HG02981 (cell line): ENCODE measurements around the gene PEX11A.

Experiments
- ATAC-seq: cut with Tn5 transposase; IDR thresholded peaks from one replicate; pipeline ENCODE4 v1.9.1; 2021; ENCODE audit warnings: mild to moderate bottlenecking, moderate library complexity; ENCODE audit not compliant: unreplicated experiment

The PEX11A gene

DNA sequence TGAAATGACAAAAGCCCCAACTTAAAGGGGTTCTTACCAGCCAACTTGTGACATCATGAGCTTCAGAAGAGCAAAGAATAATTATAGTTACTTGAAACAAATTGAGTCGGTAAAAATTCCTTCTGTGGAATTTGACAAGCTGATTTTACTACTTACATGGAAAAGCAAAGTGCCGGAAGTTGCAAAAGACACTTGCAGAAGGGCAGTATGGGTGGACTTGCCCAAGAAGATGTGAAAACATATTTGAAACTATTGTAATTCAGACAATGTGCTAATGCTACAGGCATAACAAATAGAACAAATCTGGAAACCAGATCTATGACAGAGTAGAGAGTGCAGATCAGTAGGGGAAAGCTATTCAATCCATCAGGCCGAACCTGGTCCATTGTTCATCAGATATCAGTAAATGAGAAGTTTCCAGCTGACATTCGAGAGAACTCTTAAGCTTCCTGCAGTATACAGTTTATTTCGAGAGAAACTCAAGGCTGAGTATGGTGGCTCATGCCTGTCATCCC, 32.8 kb downstream of the PEX11A start:
- no peak for ATAC-seq

DNA sequence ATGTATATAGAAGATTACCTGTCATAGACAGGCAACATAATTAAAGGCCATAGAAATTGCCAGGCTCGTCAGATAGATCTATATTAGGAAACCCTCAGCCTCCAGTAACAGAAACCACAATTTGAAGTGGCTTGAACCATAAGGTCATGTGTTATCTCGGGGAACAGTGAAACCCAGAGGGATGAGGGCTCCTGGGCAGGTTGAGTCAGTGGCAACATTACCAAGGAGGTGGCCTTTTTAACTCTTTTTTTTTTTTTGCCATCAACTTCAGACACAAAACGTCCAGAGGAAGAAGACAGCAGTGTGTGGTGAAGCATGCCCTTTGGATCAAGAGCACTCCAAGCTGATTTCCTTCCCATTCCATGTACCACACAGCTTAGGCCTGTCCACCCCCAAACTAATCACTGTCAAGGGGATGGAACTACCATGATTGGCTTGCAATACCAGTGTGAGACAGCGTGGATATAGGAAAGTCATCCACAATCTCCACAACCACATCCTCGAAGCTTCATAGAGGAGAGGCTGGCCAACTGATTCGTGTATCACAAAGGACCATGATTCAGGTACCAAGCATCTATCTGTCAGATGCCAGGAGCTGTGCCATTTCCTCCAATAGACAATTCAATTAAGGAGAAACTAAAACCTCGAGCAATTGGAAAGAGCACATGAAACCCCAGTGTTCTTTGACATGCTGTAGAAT, 34.3 kb downstream of the PEX11A start:
- ATAC-seq: no peak

DNA sequence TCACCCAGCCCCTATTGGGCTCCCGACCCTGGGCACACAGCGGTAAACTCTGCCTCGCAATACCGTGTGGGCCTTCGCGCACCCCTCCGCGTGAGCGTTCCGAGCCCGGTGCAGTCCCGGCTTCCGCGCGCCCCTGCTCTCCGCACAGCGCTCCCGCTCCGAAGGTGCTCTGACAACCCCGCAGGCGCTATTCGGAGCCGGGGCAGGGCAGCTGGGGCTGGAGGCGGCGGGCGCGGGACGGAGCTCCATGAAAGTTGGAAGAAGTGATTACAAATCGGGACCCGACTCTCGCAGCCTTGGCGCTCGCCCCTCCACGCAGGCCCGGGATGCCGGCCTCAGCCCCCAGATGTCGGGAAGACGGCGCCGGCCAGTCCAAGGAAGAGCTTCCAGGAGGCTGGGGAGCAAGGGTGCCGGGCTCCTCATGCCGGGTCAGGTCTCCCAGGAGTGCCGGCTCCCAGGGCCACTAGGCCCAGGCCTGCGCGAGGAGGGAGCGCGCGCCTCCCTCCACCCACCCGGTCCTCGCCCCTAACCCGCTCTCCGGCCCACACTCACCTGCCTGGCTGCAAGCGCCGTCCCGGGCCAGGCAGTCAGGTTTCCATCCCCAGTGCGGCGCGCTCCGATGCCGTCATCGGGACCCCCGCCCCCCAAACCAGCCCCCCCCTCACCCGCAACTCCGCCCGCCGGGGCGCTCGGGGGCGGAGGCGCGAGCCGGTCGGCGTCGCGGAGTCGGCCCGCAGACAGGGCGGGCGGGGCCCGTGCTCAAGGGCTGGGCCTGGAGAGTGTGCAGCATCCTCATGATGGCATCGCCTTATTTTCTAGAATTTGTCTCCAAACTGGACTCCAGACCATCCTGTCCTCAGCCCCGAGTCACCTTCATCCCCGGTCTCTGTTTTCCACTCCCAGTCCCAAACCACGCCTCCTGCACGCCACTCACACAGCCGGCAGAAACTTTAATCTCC, 35.4 kb downstream of the PEX11A start, which contains the start of gene KIF7:
TSS of gene KIF7 (minus strand) at position 621 of the 959 bp plus-strand sequence. CDS start 2,537 bp downstream, outside the sequence.
- no peak for ATAC-seq

DNA sequence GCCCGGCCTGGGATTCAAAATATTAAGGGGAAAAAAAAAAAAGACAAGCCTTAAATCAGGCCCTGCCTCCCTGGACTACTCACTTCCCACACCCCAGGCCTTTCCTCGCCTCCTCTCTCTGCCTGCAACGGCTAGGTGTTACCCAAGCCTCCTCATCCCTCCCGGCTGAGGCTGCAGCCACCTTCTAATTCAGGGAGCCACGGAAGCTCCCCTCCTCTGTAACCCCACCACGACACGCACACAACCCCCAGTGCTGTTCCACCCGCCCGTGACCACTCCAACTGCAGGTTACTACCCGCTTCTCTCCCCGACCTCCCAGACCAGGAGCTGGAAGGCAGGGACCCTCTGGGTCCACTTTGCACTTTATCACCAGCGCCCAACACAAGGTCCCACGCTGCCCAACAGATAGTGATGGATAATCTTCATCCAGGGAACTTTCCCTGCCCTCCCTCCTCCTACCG, 36.2 kb downstream of the PEX11A start:
- ATAC-seq: no peak

DNA sequence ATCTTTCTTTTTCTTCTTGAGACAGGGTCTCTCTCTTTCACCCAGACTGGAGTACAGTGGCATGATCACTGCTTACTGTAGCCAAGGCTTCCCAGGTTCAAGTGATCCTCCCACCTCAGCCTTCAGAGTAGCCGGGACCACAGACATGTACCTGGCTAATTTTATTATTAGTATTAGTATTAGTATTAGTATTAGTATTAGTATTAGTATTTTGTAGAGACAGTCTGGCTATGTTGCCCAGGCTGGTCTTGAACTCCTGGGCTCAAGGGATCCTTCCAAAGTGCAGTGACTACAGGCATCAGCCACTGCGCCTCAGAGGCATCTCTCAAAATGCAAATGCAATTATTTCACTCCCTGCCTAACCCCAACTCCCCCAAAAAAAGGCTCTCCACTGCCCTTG, 37.0 kb downstream of the PEX11A start:
- ATAC-seq: no peak

DNA sequence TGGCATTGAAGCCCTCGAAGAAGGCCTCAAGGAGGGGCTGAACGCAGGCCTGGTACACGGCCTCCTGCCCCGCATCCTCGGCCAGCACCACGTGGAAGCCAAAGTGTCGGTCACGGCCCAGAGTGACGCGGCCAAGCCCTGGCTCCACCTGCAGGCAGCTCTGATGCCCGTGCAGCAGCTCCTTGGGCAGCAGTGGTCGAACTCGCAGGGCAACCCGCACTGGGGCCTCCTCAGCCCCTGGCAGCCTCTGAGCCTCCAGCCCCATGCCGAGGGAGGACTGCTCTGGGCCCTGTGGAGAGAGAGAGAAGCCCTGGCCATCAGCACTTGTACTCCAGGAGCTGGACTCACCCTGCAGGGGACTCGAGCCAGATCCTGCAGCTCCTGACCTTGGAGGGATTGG, 37.9 kb downstream of the PEX11A start:
- no peak for ATAC-seq

DNA sequence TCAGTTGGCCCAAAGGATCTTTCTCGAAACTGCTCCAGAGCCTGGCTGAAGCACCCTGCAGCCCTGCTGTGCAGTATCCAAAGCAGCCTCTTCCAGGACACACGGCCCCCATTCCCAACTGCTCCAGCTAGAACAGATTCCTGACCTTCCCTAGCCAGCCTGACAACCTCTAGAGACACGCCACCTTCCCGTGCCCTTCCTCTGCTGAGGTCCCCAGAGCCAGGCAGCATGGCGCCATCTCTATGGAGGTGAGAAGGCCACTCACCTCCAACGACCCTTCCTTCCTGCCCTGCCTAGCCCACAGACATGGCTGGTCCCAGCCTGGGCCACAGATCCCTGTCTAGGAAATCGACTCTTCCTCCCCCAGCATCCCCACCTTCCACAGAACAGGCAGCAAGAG, 38.4 kb downstream of the PEX11A start:
- no peak for ATAC-seq

DNA sequence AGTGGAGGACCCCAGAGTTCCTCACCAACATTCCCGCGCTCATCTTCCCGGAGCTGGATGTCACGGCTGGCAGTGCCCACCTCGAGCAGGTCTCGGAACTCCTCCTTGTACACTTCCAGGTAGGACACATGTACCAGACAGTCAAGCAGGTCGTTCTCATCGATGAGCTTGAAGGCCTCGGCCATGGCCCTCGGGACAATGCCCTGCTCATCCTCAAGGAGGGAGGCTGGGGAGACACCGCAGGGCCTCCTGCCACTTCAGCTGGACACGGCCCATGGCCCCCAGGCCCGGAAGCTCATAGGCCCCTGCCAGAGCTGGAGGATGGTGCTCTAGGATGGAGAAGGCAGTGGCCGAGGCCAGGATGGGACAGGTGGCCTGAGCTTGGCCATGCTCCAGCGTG, 40.8 kb downstream of the PEX11A start:
- ATAC-seq: no peak

DNA sequence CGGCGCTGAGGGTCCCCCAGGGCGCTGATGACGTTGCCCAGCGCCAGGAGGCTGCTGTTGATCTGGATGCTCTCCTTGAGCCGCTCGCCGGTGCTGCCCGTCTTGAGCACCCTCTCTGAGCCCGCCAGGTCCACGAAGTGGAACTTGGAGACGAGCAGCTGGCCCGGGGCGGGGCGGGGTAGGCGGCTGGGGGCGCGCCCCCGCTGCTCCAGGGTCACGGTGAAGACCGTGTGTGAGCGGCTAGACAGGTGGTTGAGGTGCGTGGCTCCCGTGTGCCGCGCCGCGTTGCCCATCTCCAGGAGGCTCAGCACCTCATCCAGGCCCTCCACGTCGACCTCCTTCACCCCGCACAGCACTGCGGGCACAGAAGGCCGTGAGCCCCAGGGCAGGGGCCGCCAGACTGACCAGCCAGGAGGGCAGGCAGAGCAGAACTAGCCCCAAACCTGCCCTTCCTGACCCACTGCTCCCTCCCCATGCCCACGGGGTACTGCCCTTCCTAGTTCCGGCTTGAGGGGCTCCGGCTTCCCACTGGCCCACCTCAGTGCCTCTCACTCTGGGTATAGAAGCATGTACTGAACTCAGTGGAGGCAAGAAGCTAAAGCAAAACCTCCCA, 41.4 kb downstream of the PEX11A start:
- ATAC-seq: no peak

DNA sequence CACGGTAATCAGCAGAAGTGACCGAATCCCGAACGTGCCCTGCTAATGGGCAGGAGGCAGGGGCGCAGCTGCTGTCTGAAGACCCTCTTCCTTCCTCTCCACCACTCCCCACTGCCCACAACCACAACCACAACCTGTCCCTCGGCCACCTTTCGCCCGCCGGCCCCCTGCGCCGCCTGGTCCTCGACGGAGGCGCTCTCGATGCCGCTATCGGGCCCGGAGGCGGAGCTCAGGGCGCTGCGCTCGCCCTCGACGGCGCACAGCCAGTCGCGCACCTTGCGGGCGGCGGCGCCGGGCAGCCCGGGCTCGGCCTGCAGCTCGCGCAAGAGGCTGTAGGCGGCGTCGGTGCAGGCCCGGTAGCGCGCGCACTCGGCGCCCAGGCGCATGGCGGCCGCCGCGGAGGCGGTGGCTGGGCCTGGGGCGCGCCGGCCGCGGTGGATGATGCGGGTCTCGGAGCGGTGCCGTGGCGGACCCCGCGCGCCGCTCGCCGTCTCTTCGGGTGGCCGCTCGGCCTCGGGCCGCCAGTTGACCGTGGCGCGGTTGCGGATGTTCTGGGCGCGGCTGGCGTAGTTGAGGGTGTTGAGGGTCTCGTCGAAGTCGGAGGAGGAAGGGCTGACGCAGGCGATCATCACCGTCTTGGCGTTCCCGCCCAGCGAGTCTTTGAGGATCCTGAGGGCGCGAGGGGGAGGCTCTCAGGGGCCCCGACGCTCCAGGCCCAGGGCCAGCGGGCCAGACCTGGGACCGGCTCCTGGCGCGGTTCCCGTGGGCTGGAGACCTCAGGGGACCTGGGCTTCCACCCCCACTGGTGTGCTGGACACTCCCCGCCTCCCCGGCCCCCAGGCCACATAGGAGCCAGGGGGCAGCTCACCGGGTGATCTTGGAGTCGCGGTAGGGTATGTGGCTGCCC, 42.2 kb downstream of the PEX11A start:
- no peak for ATAC-seq

DNA sequence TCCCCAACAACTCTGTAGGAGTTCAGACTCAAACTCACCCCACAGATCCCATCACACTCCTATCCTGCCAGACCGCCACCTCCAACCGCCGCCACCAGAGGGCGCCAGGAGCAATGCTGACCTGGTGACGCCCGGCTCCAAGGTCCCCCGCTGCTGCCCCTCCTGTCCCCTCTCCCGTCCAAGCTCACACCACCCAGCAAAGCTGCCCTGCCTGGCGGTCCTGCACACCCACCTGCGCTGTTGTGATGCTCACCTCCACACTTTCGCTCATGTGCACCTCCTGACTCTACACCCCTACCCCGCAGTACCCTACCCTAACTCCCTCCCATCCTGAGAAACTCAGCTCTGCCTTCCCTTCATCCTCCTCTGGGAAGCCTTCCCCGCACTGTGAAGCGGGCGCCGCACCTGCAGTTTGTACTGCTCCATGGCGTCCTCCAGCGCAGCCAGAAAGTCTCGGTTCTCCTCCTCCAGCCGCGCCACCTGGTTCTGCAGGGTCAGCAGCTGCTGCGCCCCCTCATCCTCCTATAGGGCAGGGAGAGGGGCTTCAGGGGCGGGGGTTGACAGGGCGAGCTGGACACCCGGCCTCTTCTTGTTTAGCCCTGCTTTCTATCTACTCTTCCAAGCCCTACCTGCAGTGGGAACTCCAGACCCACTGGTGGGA, 43.2 kb downstream of the PEX11A start:
- ATAC-seq: peak; percentile 64

DNA sequence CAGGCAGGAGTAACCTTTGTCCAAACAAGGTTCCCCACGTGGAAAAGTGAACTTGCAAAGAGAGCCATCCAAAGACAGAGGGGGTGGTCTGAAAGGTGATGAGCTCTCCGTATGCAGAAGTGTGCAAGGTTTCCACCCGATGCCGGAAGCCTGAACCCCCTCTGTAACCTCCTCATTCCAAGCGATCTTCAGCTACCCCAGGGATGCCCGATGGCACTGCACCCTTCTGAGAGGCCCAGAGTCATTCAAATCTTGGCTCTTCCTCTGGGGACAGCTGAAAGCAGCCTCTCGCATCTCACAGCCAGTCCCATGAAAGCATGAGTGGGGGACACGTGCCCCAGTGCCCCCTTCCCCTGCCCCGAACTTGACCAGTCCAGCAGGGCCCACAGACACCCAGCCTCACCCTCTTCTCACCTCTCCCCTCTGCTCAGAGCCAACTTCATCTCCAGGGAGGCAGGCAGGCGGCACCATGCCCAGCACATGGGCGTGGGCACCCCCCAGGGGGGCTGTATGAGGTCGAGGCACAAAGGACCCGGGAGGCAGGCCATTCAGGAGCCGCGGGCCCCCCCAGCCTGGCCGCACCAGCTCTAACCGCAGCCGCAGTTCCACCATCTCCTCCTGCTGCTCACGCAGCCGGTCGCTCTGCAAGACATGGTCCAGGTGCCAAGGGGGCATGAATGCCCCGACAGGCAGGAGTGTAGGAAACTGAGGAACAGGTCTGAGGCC, 44.0 kb downstream of the PEX11A start:
- ATAC-seq: no peak

DNA sequence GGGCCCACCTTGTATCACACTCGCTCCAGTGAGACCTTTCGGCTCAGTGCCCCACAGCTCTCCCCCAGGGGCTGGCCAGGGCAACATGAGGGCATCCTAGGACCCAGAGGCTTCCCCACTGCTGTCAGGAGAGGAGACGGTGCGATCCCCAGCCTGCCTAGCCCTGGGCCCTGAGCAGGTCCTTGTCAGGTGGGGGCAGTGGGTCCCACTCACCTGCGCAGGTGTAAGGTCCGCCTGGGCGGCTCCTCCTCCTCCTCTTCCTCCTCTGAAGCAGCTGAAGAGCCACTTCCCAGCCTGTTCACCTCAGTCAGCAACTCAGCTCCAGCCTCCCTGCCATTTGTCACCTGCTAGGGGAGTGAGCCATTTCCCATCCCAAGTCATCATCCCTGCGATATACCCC, 44.9 kb downstream of the PEX11A start:
- ATAC-seq: no peak

DNA sequence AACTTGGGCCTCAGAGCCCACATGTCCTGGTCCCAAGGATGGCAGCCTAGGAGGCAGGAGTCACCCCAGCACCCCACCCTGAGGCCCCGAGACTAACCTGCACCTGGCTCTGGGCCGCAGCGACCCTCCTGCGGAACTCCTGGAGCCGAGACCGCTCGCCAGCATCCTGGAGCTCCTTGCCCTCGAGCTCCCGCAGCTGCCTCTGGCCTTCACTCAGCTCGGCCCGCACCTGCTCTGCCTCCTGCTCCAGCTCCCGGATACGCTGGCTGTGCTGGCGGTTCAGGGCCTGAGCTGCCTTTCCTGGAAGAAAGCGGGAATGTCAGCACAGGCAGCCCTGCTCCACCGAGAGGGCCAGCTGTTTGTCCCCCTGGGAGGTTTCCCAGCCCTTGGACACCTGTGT, 48.4 kb downstream of the PEX11A start:
- ATAC-seq: no peak

DNA sequence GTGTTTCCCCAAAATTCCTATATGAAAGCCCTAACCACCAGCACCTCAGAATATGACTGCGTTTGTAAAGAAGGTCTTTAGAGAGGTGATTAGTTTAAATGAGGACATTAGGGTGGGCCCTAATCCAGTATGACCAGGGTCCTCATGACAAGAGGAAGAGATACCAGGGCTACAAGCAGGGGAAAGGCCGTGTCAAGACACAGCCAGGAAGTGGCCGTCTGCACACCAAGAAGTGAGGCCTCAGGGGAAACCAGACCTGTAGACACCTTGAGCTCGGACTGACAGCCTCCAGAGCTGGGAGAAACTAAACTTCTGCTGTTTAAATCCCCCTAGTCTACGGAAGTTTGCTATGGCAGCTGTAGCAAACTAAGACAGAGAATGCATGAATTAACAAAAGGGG, 49.5 kb downstream of the PEX11A start:
- no peak for ATAC-seq

DNA sequence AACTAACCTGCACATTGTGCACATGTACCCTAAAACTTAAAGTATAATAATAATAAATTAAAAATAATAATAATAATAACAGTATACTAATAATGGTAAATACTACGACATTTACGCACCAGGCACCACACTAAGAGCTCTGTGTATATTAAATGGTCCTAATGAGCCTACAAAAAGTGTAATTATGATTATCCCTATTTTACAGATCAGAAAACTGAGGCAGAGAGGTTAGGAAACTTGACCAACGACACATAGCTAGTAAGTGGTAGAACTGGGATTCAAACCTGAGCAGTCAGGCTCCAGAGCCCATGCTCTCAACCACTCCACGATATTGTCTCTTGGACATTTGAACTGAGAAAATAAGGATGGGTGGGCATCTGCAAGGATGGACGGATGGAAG, 50.3 kb downstream of the PEX11A start:
- no peak for ATAC-seq

DNA sequence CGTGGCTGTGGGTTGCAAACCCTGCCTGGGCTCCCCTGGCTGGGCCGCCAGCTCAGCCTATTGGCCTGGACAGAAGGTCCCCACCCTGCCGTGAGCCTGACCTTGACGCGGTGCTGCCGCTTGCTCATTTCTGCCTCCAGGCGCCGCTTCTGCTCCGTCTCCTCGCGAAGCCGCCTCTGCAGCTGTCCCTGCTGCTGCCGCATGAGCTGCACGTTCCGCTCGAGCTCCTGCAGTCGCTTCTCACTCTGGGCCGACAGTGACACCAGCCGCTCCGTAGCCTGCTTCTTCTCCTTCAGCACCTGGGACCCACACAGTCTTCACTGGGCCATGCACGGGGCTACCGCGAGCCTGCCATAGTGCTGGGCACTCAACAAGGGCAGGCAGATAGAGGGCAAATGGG, 57.0 kb downstream of the PEX11A start:
- no peak for ATAC-seq

DNA sequence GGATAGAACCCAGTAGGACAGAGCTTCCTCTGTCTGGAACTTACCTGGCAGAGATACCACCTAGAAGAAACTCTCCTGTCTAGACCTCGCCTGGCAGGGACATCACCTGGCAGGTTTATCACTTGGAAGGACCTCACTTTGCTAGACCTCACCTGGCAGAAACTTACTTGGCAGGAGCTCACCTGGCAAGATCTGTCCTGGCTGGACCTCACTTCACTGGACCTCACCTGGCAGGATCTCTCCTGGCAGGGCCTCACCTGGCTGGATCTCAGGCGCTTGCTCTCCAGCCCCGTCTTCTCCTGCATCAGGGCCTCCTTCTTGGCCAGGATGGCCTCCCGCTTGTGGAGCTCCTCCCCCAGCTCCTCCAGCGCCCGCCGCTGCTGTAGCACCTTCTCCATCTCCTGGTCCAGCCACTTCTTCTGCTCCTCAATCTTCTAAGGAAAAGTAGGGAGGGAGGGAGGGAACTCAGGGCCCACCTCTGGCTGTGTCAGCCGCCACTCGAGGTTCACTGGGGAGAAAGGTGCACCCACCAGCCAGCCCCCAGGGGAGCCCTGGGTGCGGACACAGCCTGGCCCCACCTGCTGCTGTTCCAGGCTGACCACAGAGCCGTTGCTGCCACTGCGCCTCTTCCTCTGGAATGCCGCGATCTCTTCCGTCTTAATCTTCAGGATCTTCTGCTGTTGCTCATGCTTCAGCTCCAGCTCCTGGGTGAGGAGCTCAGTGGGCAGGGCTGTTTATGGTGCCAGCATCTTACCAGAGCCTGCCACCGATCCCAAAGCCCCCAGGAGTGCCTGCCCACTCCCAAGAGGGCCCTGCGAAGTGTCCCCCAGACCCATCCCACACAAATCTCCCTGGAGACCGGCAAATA, 57.8 kb downstream of the PEX11A start:
- no peak for ATAC-seq
